ENCODE data around the gene PDCD10.

The PDCD10 gene

GRCh38 chr3:167734498-167735232 lies at the start of gene PDCD10:
PDCD10 (minus strand) TSS chr3:167734892; CDS start chr3:167720157, 14,735 bp downstream.
- peak; percentile 94 for FAIRE-seq

- no peak for FAIRE-seq
Observed at GRCh38 chr3:167783781-167784180, 49.1 kb upstream of the PDCD10 start.

GRCh38 chr3:167780214-167780883 lies 45.7 kb upstream of the PDCD10 start:
- FAIRE-seq = no peak

- FAIRE-seq = no peak
Observed at GRCh38 chr3:167777356-167777755, 42.7 kb upstream of the PDCD10 start.

- no peak for FAIRE-seq
Observed at GRCh38 chr3:167776066-167776685, 41.5 kb upstream of the PDCD10 start.

- no peak for FAIRE-seq
Observed at GRCh38 chr3:167773584-167773983, 38.9 kb upstream of the PDCD10 start.

DNA sequence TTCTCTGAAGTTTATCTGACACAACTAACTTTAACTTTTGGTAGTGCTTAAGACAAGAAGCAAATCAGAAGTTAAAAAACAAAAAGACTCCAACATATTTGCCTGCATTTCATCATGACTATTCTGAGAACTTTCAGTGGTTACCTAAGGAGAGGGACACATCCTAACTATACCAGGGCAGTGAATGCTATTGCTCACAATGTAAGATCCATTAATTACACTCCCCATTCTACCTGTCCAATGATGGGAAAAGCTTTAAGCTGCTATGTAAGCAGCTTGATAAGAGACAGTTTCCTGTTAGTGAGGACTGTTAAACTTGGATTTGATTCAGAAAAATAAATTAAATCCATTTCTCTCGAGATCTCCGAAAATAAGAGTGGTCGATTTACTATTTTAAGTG lies 38.3 kb upstream of the PDCD10 start:
- FAIRE-seq = no peak

GRCh38 chr3:167762296-167762695 lies 27.6 kb upstream of the PDCD10 start:
- FAIRE-seq = no peak

DNA sequence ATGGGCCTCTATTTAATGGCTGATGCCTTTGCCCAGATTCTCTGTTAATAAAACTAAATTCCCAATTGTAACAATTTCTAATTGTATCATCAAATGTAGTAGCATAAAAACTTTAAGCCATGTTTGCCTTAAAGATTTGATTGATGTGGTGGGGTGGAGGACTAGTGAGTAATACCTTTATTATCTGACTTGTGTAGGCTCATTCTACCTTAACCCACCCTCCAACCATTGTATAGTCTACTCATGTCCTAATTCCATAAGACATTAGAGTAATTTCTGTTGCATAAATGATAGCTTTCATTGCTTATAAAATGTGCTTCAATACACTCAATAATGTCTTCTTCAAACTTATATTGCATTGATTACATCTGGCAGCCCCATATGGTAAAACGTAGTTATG lies 26.6 kb upstream of the PDCD10 start:
- FAIRE-seq = no peak

GRCh38 chr3:167754049-167754448 lies 19.4 kb upstream of the PDCD10 start:
- FAIRE-seq = no peak

DNA sequence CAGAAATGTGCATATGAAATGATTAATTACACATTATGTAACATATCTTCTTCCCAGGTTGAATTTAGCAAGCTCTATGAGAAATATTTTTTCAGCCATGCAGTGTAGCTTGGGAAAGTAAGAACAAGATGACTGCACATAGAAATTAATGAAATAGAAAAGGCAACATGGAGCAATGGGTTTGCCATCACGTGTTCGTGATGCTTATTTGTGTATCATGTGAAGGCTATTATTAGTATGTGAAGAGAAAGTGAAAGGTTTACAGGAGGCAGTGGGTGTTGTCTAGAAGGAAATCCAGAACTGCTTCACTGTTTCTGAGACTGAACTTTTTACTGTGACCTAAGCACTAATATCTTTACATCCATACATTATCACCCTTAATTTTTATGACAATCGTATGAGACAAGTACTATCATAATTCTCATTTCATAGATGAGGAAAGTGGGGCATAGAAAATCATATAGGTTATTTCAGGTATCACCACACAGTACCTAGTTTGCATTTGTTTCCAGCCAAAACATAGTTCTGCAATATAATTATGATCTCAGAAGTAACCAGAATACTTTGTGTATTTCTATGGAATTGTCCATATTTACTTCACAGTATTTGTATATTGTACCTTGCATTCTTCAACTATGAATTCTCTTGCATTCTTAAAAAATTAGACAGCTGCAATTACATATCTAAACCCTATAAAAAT lies 15.7 kb upstream of the PDCD10 start:
- FAIRE-seq = no peak

DNA sequence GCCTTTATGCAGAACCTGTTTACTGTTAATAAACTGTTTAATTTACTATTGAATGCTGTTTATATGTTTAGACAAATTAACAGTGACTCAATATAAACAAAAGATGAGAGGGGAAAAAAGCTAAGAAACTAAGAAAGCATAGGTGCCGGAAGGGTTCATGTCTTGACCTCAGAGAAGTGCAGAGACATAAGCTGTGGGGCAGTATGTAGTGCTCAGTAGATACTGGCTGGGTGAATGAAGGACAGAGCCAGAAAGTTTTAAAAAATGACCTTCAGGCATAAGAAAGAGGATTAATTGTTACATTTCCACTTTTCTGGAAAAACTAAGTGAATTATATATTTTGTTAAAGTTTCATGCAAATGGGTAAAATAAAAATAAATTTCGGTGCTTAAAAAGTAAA lies 15.0 kb upstream of the PDCD10 start:
- FAIRE-seq = no peak

DNA sequence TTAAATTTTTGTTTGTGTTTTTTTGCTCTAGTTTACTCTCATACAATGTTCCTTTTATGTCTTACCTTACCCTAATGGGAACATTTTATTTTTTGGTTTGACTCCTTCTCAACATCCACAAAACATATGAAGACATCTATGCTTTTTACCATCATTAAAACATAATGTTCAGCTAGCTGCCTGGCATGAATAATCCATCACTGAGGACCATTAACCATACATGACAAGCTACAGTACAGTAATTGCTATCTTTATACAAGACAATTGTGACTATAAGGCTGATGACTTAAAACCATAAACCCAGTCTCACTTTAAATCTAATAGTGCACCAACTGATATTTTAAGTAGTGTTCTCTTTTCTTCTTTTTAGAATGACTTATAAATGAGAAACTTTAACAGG lies 14.5 kb upstream of the PDCD10 start:
- no peak for FAIRE-seq

GRCh38 chr3:167743799-167744198 lies 9.1 kb upstream of the PDCD10 start:
- FAIRE-seq = no peak

- FAIRE-seq = no peak
Observed at GRCh38 chr3:167742338-167742737, 7.6 kb upstream of the PDCD10 start.

DNA sequence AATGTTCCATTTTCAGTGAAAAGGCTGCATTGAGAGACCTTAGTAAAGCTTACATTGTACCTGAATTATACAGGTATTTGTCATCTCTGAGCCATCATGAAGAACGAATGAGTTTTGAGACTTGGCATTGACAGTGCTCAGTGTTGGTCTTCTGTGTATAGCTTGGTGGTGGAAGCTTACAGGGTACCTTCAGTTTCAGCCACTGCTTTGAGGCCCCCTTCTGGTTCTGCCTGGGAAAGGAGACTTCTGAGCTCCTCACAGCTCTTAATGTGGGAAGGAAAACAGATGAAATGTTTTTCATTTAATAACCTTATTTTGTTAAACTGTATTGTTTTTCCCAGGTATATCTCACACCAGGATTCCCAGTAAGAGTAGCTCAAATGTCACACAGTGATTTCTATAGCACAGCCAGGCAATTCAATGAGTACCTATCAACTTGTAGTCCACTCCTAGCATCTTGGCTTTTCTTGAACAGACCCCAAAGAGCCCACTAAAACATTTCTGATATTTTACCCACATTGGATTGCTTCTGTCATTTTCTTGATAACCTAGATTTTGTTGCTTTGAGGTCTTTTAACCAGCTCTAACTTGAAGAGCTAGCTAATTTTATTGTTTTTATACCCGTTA lies 6.4 kb upstream of the PDCD10 start:
- peak; percentile 43 for FAIRE-seq

GRCh38 chr3:167739190-167739810 lies 4.6 kb upstream of the PDCD10 start:
- no peak for FAIRE-seq

DNA sequence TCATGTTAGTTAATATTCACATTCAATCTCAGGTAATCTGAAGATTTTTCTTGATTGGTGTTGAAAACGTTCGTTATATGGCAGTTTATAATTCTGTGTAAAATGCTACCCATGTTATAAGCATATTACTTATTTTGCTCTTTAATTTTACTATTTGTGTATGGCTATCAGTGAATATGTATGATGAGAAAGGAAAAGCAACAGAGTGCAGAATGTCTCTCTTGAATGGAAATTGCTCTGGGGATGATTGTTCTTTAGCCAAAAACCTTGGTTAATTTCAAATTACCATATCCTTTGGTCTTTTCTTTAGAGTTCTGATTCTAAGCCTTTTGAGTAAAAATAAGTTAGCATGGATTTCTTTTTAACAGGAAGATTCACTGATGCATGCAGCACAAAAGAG lies 3.3 kb upstream of the PDCD10 start:
- FAIRE-seq = no peak

DNA sequence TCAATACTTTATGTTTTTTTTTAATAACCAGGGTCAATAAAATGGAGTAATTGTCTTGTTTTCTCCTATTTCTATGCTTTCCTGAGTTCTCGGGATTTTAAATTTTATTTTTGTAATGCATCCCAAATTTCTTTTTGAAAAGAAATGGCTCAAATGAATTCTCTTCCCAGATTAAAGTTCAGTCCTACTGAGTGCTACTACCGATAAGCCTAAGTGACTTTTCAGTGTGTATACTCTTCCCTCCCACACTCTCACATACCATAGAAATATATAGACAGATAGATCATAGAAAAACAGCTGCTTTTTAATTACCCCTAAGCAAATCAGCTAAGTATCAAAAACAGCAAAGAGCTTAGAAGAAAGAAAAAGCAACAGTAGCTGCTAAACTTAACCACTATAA lies 2.3 kb upstream of the PDCD10 start:
- no peak for FAIRE-seq

DNA sequence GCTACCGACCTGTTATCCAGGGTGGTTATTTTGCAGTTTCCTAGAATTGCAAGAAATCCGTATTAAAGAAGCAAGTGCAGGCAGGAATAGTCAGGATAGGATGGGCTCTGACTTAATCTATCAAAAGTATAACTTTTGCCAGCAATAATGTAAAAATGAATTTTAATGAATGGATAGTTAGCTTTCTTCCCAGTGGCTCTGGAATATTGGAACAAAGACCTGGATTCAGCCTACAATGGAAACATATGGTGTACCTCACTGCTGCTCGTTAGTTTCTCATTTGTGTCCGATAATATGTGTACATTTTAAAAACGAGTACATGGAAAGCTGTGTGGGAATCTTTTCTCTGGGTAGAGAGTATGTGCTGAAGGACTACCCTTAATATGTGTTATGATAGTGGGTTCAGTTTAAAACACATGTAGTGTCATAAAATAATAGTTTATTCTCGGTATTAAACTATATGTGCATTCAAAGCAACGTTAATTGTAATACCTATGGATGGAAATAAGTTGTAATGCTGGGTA lies 1.6 kb upstream of the PDCD10 start:
- no peak for FAIRE-seq

DNA sequence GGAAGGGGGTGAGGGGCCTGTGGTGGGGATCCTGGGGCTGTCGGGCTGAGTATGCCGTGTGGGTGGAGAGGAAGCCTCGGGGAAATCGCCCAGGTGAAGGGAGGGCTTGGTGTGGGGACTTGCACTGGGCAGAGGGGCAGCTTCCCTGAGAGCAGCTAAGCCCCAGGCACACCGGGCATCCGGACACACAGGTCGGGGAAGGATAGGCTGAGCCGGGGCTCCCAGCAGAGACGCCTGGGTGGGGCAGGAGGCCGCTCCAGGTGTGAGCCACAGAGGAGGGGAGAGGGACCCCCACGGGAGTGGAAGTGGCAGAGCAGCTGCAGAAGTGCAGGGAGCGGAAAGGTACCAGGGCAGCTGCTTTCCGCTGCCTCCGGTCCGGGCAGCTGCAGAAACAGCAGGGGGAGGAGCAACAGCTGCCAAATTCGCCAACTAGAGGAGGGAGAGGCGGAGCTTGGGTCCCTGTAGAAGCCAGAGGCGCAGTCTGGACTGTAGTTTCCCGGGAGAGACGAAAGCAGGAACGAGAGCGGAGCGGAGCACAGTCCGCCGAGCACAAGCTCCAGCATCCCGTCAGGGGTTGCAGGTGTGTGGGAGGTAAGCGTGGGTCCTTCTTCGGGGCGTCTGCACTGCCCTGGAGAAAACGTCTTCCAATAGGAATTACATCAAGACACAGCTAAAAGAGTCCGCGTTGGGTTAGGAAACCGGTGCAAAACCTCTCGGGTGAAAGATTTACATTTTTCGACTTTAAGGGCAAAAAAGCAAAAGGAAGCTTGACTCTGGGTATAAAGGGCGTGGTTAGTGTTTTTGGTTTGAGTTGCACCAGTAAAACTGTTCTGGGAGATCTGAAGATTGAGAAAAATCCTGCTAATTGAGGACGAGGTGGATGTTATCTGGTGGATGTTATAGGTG lies 794 bp upstream of the PDCD10 start, which contains the start of gene SERPINI1:
Gene SERPINI1, plus strand, starts transcription at position 489 of the 906 bp plus-strand sequence. CDS start 53,408 bp downstream, outside the sequence.
- no peak for FAIRE-seq
